Stomach (tissue), 4 donors: ENCODE measurements around the gene BCAR1.

Source experiments
- CTCF ChIP-seq, 7 experiments: fragments of 450-650 bp in 4 of 7; fragments of 200-600 bp in 3 of 7; sonication (generic) in 3 of 7; IDR thresholded peaks; one replicate each; pipeline ENCODE4 v1.5.1; 2016 to 2019; ENCODE audit warnings: antibody characterized with exemption in 7 of 7, control low read depth in 2 of 7, mild to moderate bottlenecking in 1 of 7
- EP300 ChIP-seq: sonication (generic); formaldehyde crosslinking; IDR thresholded peaks from one replicate; pipeline ENCODE4 v1.6.1; 2017; ENCODE audit warnings: antibody characterized with exemption
- POLR2A ChIP-seq, 4 donors: fragments of 450-650 bp; IDR thresholded peaks; one replicate each; pipeline ENCODE4 v1.6.1; 2016; ENCODE audit warnings: antibody characterized with exemption in 4 of 4, control low read depth in 2 of 4, mild to moderate bottlenecking in 1 of 4, moderate library complexity in 1 of 4
- POLR2AphosphoS5 ChIP-seq, 3 donors: sonication (generic); formaldehyde crosslinking; IDR thresholded peaks; one replicate each; pipeline ENCODE4 v1.6.1; 2016; ENCODE audit warnings: antibody characterized with exemption in 3 of 3

DNA sequence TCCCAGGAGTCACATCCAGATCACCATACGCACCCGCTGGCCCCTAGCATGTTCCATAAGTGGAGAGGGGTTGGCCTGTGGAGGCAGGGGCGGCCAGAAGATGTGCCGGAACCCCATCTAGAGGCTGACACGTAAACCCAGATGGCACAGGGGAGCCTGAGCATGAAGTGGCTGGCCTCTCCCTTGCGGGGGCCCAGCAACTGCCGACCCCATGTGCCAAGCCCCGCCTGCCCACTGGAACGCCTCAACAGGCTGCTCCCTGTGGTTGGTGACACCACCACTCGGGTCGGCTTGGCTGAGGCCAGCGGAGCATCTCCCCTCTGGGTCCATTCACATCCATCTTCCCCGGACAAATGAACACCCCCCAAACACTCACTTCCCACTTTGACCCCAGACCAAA, 9.5 kb downstream of the BCAR1 start:
- TF ChIP-seq CTCF (IDR thresholded peaks at IDR 0.05), result no peak
- no peak for TF ChIP-seq POLR2AphosphoS5 (IDR thresholded peaks at IDR 0.05)
- TF ChIP-seq POLR2A (IDR thresholded peaks at IDR 0.05), result no peak
- no peak for TF ChIP-seq EP300
